Mammary epithelial cell (primary cell): ENCODE measurements around the gene SLC32A1.

Source experiments
- CTCF ChIP-seq, 2 donors: IDR thresholded peaks in 1 of 2; conservative IDR thresholded peaks in 1 of 2; 2 replicates each; pipeline ENCODE4 v1.5.1; 2011 to 2012; ENCODE audit warnings: inconsistent platforms in 2 of 2, low read length in 2 of 2, mild to moderate bottlenecking in 2 of 2, control low read depth in 1 of 2, low read depth in 1 of 2; ENCODE audit not compliant: insufficient read depth in 1 of 2; ENCODE audit errors: extremely low read depth in 1 of 2
- EZH2 ChIP-seq: IDR thresholded peaks from 2 replicates; pipeline ENCODE4 v1.6.1; 2012; ENCODE audit warnings: low read length, inconsistent platforms, borderline replicate concordance

- TF ChIP-seq CTCF (conservative IDR thresholded peaks at IDR 0.05 in 1 of 2, IDR thresholded peaks at IDR 0.05 in 1 of 2; ENCODE audit: extremely low read depth in 1 of 2, insufficient read depth in 1 of 2, low read depth in 1 of 2, low read length in 2 of 2), result no peak
- TF ChIP-seq EZH2, result no peak
These were observed 20.8 kb upstream of the SLC32A1 start for GRCh38 chr20:38703526-38703925.
